SK-N-SH (cell line): ENCODE data around the gene SLC30A3. TPM values are rescaled to one million over a fixed set of nuclear protein-coding genes. Genes with fewer than 3 reads are reported as not detected.

Source experiments
- CTCF ChIA-PET: fragments of 300-600, 350-600 bp; formaldehyde crosslinking; extraction: SDS; loops from one replicate; lab custom pipeline; 2021; lab: Yijun Ruan, JAX
- POLR2A ChIA-PET: fragments of 350-600 bp; sonication (Branson Sonifier 250); formaldehyde crosslinking; extraction: SDS; loops from one replicate; lab custom pipeline; 2020; ENCODE audit warnings: antibody characterized with exemption, inconsistent platforms; lab: Yijun Ruan, JAX
- DNase-seq: peaks from one replicate; pipeline ENCODE4 v3.0.0; 2012
- H2AFZ ChIP-seq: fragments of 200-600 bp; sonication (generic); 2 replicates; pipeline ENCODE4 v1.8.1; 2016; ENCODE audit warnings: antibody characterized with exemption, mild to moderate bottlenecking, low read depth
- H3F3A ChIP-seq: fragments of 200-600 bp; sonication (generic); replicated peaks from 2 replicates; pipeline ENCODE3; 2016; ENCODE audit warnings: antibody characterized with exemption, mild to moderate bottlenecking; ENCODE audit not compliant: insufficient read depth
- H3K27ac ChIP-seq, 2 experiments: fragments of 200-500 bp in 1 of 2; fragments of 200-600 bp in 1 of 2; sonication (Bioruptor generic) in 1 of 2; sonication (generic), shearing (Covaris generic) in 1 of 2; 2 replicates each; pipeline versions ENCODE4 v1.5.1 to v1.6.1; 2014 to 2016; ENCODE audit warnings: low read depth in 2 of 2, inconsistent platforms in 1 of 2, low read length in 1 of 2, mild to moderate bottlenecking in 1 of 2, mixed read lengths in 1 of 2
- H3K27me3 ChIP-seq: fragments of 200-600 bp; sonication (generic), shearing (Covaris generic); 2 replicates; pipeline ENCODE4 v1.6.1; 2016; ENCODE audit warnings: mixed run types; ENCODE audit not compliant: insufficient read depth
- H3K36me3 ChIP-seq, 2 experiments: fragments of 200-500 bp in 1 of 2; fragments of 200-600 bp in 1 of 2; sonication (Bioruptor generic) in 1 of 2; sonication (generic) in 1 of 2; replicated peaks in 1 of 2; 2 replicates each; pipeline versions ENCODE3 to v1.5.1; 2014 to 2016; ENCODE audit warnings: low read length in 1 of 2, mild to moderate bottlenecking in 1 of 2; ENCODE audit not compliant: insufficient read depth in 2 of 2, control insufficient read depth in 1 of 2
- H3K4me1 ChIP-seq, 2 experiments: fragments of 200-500 bp in 1 of 2; fragments of 200-600 bp in 1 of 2; sonication (Bioruptor generic) in 1 of 2; sonication (generic), shearing (Covaris generic) in 1 of 2; 2 replicates each; pipeline versions ENCODE4 v1.5.1 to v1.6.1; 2014 to 2016; ENCODE audit warnings: low read depth in 1 of 2, low read length in 1 of 2, mixed run types in 1 of 2; ENCODE audit not compliant: insufficient read depth in 2 of 2, control insufficient read depth in 1 of 2
- H3K4me2 ChIP-seq: fragments of 200-600 bp; sonication (generic), shearing (Covaris generic); 2 replicates; pipeline ENCODE4 v1.6.1; 2017; ENCODE audit warnings: mixed run types
- H3K4me3 ChIP-seq, 2 experiments: fragments of 200-500 bp in 1 of 2; fragments of 200-600 bp in 1 of 2; sonication (Bioruptor generic) in 1 of 2; sonication (generic), shearing (Covaris generic) in 1 of 2; 2 replicates each; pipeline versions ENCODE4 v1.5.1 to v1.8.1; 2014 to 2016; ENCODE audit warnings: low read depth in 2 of 2, inconsistent platforms in 1 of 2, low read length in 1 of 2, mild to moderate bottlenecking in 1 of 2, mixed read lengths in 1 of 2, moderate library complexity in 1 of 2
- H3K79me2 ChIP-seq: fragments of 200-600 bp; sonication (generic); 2 replicates; pipeline ENCODE4 v1.8.1; 2017; ENCODE audit warnings: mild to moderate bottlenecking; ENCODE audit not compliant: insufficient read depth
- H3K9ac ChIP-seq: fragments of 200-600 bp; sonication (generic); 2 replicates; pipeline ENCODE4 v1.6.1; 2017; ENCODE audit warnings: mixed run types
- H3K9me2 ChIP-seq: fragments of 200-600 bp; sonication (generic); 2 replicates; pipeline ENCODE4 v1.6.1; 2017; ENCODE audit warnings: mixed run types
- H3K9me3 ChIP-seq: fragments of 200-600 bp; sonication (generic); 2 replicates; pipeline ENCODE4 v1.6.1; 2017; ENCODE audit warnings: mixed run types, mild to moderate bottlenecking, moderate library complexity
- H4K20me1 ChIP-seq: fragments of 200-600 bp; sonication (generic); 2 replicates; pipeline ENCODE4 v1.6.1; 2017; ENCODE audit warnings: mild to moderate bottlenecking, mixed run types; ENCODE audit not compliant: insufficient read depth
- CHD2 ChIP-seq: fragments of 150-350 bp; IDR thresholded peaks from 2 replicates; pipeline ENCODE4 v1.6.1; 2018; ENCODE audit warnings: low read length; ENCODE audit not compliant: partially characterized antibody
- EP300 ChIP-seq, 2 experiments: IDR thresholded peaks; 2 replicates each; pipeline versions ENCODE4 v1.4.0 to v1.6.1; 2012; ENCODE audit warnings: borderline replicate concordance in 1 of 2, low read depth in 1 of 2, low read length in 1 of 2
- FOSL2 ChIP-seq: IDR thresholded peaks from 2 replicates; pipeline ENCODE4 v1.4.0; 2012; ENCODE audit warnings: low read depth, mild to moderate bottlenecking, moderate library complexity, borderline replicate concordance
- GATA2 ChIP-seq: sonication (generic); formaldehyde crosslinking; IDR thresholded peaks from 2 replicates; pipeline ENCODE4 v1.5.0; 2020; ENCODE audit warnings: mild to moderate bottlenecking, missing genetic modification reagents
- NRF1 ChIP-seq: IDR thresholded peaks from 2 replicates; pipeline ENCODE4 v1.6.1; 2012; ENCODE audit warnings: low read depth, mild to moderate bottlenecking, low read length
- POLR2AphosphoS5 ChIP-seq: IDR thresholded peaks from 2 replicates; pipeline ENCODE4 v1.6.1; 2012; ENCODE audit warnings: low read depth, low read length
- RAD21 ChIP-seq: IDR thresholded peaks from 2 replicates; pipeline ENCODE4 v1.6.1; 2012; ENCODE audit warnings: mild to moderate bottlenecking, low read length
- RCOR1 ChIP-seq: fragments of 150-350 bp; IDR thresholded peaks from 2 replicates; pipeline ENCODE4 v1.6.1; 2017; ENCODE audit warnings: antibody characterized with exemption, low read length
- RXRA ChIP-seq: IDR thresholded peaks from 2 replicates; pipeline ENCODE4 v1.4.0; 2012; ENCODE audit warnings: low read depth, mild to moderate bottlenecking, borderline replicate concordance
- TAF1 ChIP-seq: IDR thresholded peaks from 2 replicates; pipeline ENCODE4 v1.6.1; 2012; ENCODE audit warnings: low read depth, mild to moderate bottlenecking, low read length, moderate library complexity, borderline replicate concordance
- TCF12 ChIP-seq: IDR thresholded peaks from 2 replicates; pipeline ENCODE4 v1.4.0; 2012
- YY1 ChIP-seq: IDR thresholded peaks from 2 replicates; pipeline ENCODE4 v1.4.0; 2012; ENCODE audit warnings: low read depth, mild to moderate bottlenecking
- WGBS: methylation state at CpG from one replicate; pipeline ENCODE4 v1.1.6; 2017; ENCODE audit warnings: low lambda C conversion rate; 5-methylcytosine and 5-hydroxymethylcytosine counted together
- polyA plus RNA-seq, 3 experiments: library from polyadenylated mRNA; depleted of rRNA; stranded (reverse); fragments of >200 nt; gene quantifications; 2 replicates each; pipeline ENCODE4 v1.2.3, GENCODE V29; 2012
- TF ChIP-seq, protein P1 (sequence below): fragments of 200-600 bp; sonication (generic); IDR thresholded peaks from 2 replicates; pipeline ENCODE4 v1.6.1; 2017; ENCODE audit warnings: antibody characterized with exemption, mild to moderate bottlenecking, moderate library complexity
- TF ChIP-seq, protein P2 (sequence below): IDR thresholded peaks from 2 replicates; pipeline ENCODE4 v1.4.0; 2012; ENCODE audit warnings: low read depth, borderline replicate concordance
- TF ChIP-seq, protein P3 (sequence below): fragments of 150-350 bp; IDR thresholded peaks from 2 replicates; pipeline ENCODE4 v1.6.1; 2016; ENCODE audit warnings: mild to moderate bottlenecking, low read depth, low read length

SLC30A3 gene
- polyA plus RNA-seq, 1 of the 3 experiments (the other 2 are of a cell fraction), result 1.1 TPM

DNA sequence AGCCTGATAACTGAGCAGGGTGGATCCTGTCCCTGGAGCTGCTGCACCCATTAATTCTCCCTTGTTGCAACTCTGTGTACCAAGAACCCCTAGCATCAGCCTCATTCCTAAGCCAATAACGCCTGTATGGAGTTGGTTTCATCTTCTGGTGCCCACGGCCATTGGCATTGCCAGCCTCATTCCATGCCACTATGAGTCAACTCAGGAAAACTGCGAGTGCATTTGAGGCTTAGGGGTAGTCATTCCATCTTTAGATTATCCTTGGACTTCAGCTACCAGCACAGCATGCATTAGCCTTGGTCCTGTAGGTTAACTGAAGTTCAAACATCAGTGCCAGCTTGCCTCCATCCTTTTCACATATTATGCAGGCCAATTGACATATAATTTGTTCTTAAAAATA is 18.0 kb upstream of the SLC30A3 start:
- 69% methylated on average over 3 of the region's 3 CpGs for WGBS
- H2AFZ ChIP-seq, result no peak overlapping the region
- no peak for TF ChIP-seq TCF12
- no peak for TF ChIP-seq POLR2AphosphoS5
- no peak for TF ChIP-seq RXRA
- TF ChIP-seq YY1, result no peak
- TF ChIP-seq, all 33 proteins: peak for 0
- Histone ChIP-seq H3K4me3 (no peak overlapping the region), H4K20me1 (no peaks in the 10 kb centered on the region), H3K9ac (no peak overlapping the region), H3K27me3 (peaks cover 14% of the 10 kb centered on the region; the same call in 1 of the 2 replicates), H3K9me2 (no peaks in the 10 kb centered on the region), H3K36me3 (no peaks in the 10 kb centered on the region), H3K4me2 (no peak overlapping the region), H3K4me1 (peaks cover 0 to 23% of the 10 kb centered on the region in 2 experiments; a peak in 3 of 4 replicates), H3K27ac (no peak overlapping the region), H3K9me3 (no peaks in the 10 kb centered on the region), H3F3A (no peaks in the 10 kb centered on the region), H3K79me2 (no peaks in the 10 kb centered on the region)
- no peak for DNase-seq
- ChIA-PET POLR2A (interaction anchor here (2.0 kb wide), 1 partner anchor 16 kb away, joined by 7 read pairs; no protein-coding TSS in a partner anchor), CTCF (interaction anchor here (1.0 to 18.0 kb wide), 34 partner anchors 13 to 319 kb away, joined by 3 to 392 read pairs (median 12); partner anchors contain the start of genes ATRAID, CAD, CGREF1 and KHK)

DNA sequence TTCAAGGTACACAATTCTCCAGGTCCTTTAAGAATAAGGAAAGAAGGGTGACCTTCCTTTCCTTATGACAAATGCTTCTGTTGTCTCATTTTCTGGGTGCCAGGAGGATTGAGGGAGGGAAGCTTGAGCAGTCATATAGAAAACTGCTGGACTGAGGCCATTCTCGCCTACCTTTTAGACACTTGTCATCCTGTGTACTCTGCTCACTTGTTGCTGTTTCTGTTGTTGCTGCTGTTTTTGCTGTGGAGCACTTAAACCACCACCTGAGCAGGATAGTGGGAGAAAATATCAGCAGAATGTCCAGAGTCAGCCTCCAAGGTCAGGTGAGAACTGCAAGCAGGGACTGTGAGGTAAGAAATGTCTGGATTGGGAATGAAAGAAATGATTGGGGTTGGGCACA is 15.2 kb upstream of the SLC30A3 start:
- Histone ChIP-seq H3K27ac (no peak overlapping the region), H3K27me3 (peaks cover 14% of the 10 kb centered on the region; the same call in 1 of the 2 replicates), H3F3A (no peaks in the 10 kb centered on the region), H3K9me2 (no peaks in the 10 kb centered on the region), H4K20me1 (no peaks in the 10 kb centered on the region), H3K4me2 (no peak overlapping the region), H3K4me1 (peaks cover 0 to 21% of the 10 kb centered on the region in 2 experiments; a peak in 3 of 4 replicates), H3K36me3 (no peaks in the 10 kb centered on the region), H2AFZ (no peak overlapping the region), H3K4me3 (no peak overlapping the region), H3K9me3 (no peaks in the 10 kb centered on the region), H3K9ac (no peak overlapping the region), H3K79me2 (no peaks in the 10 kb centered on the region)
- TF ChIP-seq, protein P1, sequence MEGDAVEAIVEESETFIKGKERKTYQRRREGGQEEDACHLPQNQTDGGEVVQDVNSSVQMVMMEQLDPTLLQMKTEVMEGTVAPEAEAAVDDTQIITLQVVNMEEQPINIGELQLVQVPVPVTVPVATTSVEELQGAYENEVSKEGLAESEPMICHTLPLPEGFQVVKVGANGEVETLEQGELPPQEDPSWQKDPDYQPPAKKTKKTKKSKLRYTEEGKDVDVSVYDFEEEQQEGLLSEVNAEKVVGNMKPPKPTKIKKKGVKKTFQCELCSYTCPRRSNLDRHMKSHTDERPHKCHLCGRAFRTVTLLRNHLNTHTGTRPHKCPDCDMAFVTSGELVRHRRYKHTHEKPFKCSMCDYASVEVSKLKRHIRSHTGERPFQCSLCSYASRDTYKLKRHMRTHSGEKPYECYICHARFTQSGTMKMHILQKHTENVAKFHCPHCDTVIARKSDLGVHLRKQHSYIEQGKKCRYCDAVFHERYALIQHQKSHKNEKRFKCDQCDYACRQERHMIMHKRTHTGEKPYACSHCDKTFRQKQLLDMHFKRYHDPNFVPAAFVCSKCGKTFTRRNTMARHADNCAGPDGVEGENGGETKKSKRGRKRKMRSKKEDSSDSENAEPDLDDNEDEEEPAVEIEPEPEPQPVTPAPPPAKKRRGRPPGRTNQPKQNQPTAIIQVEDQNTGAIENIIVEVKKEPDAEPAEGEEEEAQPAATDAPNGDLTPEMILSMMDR, result no peak
- no peak for TF ChIP-seq CHD2
- TF ChIP-seq NRF1, result no peak
- TF ChIP-seq EP300 (IDR thresholded peaks at IDR 0.05; ENCODE audit: borderline replicate concordance in 1 of 2, low read depth in 1 of 2, low read length in 1 of 2), result no peak
- no peak for TF ChIP-seq RAD21
- no peak for TF ChIP-seq FOSL2
- TF ChIP-seq RCOR1, result no peak
- TF ChIP-seq GATA2 (CRISPR knock-in tag), result no peak
- TF ChIP-seq, protein P2, sequence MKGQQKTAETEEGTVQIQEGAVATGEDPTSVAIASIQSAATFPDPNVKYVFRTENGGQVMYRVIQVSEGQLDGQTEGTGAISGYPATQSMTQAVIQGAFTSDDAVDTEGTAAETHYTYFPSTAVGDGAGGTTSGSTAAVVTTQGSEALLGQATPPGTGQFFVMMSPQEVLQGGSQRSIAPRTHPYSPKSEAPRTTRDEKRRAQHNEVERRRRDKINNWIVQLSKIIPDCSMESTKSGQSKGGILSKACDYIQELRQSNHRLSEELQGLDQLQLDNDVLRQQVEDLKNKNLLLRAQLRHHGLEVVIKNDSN, result no peak
- TF ChIP-seq TAF1, result no peak
- TF ChIP-seq, protein P3, sequence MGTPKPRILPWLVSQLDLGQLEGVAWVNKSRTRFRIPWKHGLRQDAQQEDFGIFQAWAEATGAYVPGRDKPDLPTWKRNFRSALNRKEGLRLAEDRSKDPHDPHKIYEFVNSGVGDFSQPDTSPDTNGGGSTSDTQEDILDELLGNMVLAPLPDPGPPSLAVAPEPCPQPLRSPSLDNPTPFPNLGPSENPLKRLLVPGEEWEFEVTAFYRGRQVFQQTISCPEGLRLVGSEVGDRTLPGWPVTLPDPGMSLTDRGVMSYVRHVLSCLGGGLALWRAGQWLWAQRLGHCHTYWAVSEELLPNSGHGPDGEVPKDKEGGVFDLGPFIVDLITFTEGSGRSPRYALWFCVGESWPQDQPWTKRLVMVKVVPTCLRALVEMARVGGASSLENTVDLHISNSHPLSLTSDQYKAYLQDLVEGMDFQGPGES, result no peak
- CTCF ChIA-PET, result interaction anchor here (2.0 to 18.0 kb wide), 5 partner anchors 10 to 199 kb away, joined by 5 to 392 read pairs (median 15); partner anchors contain the start of genes CAD, EMILIN1 and SLC30A3
- WGBS, result 30% methylated on average over 1 of the region's 1 CpG
- POLR2A ChIA-PET, result interaction anchor here (0.6 kb wide), 1 partner anchor 215 kb away, joined by 3 read pairs; no protein-coding TSS in a partner anchor
- DNase-seq, result no peak
